ENCODE measurements around the gene SLC10A4.
"Not testable (repeated sequence)": the region's sequence is repeated elsewhere in the genome, so short reads cannot be mapped to it uniquely, and the experiment has no call there.

SLC10A4 gene

GRCh38 chr4:48483006-48483776, at the start of gene SLC10A4:
Gene SLC10A4 (plus strand): TSS chr4:48483343. CDS start chr4:48483562, 219 bp downstream.
- DNase-seq: no peak

- no peak for DNase-seq
These were observed 46.8 kb upstream of the SLC10A4 start for GRCh38 chr4:48436318-48436717.

- no peak for DNase-seq
These were observed 43.2 kb upstream of the SLC10A4 start for GRCh38 chr4:48439988-48440387.

GRCh38 chr4:48440914-48441313, 42.2 kb upstream of the SLC10A4 start:
- not testable (repeated sequence) for DNase-seq

- DNase-seq: no peak
These were observed 37.4 kb upstream of the SLC10A4 start for GRCh38 chr4:48445704-48446103.

GRCh38 chr4:48446642-48447041, 36.5 kb upstream of the SLC10A4 start:
- DNase-seq: no peak

GRCh38 chr4:48449151-48449550, 34.0 kb upstream of the SLC10A4 start:
- no peak for DNase-seq

- DNase-seq: no peak
These were observed 32.4 kb upstream of the SLC10A4 start for GRCh38 chr4:48450740-48451139.

- not testable (repeated sequence) for DNase-seq
These were observed 31.5 kb upstream of the SLC10A4 start for GRCh38 chr4:48451656-48452055.

GRCh38 chr4:48454591-48454990, 28.6 kb upstream of the SLC10A4 start:
- DNase-seq: no peak

GRCh38 chr4:48461000-48461399, 22.1 kb upstream of the SLC10A4 start:
- DNase-seq: no peak

GRCh38 chr4:48462363-48462762, 20.8 kb upstream of the SLC10A4 start:
- DNase-seq: no peak

GRCh38 chr4:48467442-48467841, 15.7 kb upstream of the SLC10A4 start:
- no peak for DNase-seq

GRCh38 chr4:48467891-48468290, 15.3 kb upstream of the SLC10A4 start:
- no peak for DNase-seq

- no peak for DNase-seq
These were observed 13.0 kb upstream of the SLC10A4 start for GRCh38 chr4:48470137-48470536.

- DNase-seq: no peak
These were observed 12.6 kb upstream of the SLC10A4 start for GRCh38 chr4:48470570-48470969.

GRCh38 chr4:48472794-48473193, 10.3 kb upstream of the SLC10A4 start:
- DNase-seq: no peak

GRCh38 chr4:48475770-48476169, 7.4 kb upstream of the SLC10A4 start:
- no peak for DNase-seq

GRCh38 chr4:48478273-48478672, 4.9 kb upstream of the SLC10A4 start:
- no peak for DNase-seq

GRCh38 chr4:48481581-48481980, 1.6 kb upstream of the SLC10A4 start:
- DNase-seq: no peak

GRCh38 chr4:48483777-48484493, 792 bp downstream of the SLC10A4 start:
- DNase-seq: no peak

- no peak for DNase-seq
These were observed 1.5 kb downstream of the SLC10A4 start for GRCh38 chr4:48484494-48485168.

GRCh38 chr4:48489683-48490011, 6.5 kb downstream of the SLC10A4 start:
- DNase-seq: no peak

All from activated CD4-positive, alpha-beta T cell treated with anti-CD3 and anti-CD28 coated beads, Interleukin-2, amount 50 U/mL, for 1 hour (primary cell).